Body of pancreas (tissue), 4 donors: Measurements from ENCODE around the gene CSTPP1.

Experiments
- CTCF ChIP-seq, 7 experiments: fragments of 450-650 bp in 4 of 7; fragments of 200-600 bp in 3 of 7; sonication (generic) in 3 of 7; IDR thresholded peaks; one replicate each; pipeline ENCODE4 v1.5.1; 2016 to 2019; ENCODE audit warnings: antibody characterized with exemption in 7 of 7
- POLR2A ChIP-seq, 3 donors: fragments of 450-650 bp; IDR thresholded peaks; one replicate each; pipeline ENCODE4 v1.6.1; 2016; ENCODE audit warnings: antibody characterized with exemption in 3 of 3, mild to moderate bottlenecking in 2 of 3

GRCh38 chr11:46972821-46973220 is 36.3 kb downstream of the CSTPP1 start:
- TF ChIP-seq CTCF (IDR thresholded peaks at IDR 0.05) (no peak), POLR2A (IDR thresholded peaks at IDR 0.05) (no peak)
